Glutamatergic neuron (in vitro differentiated cells): ENCODE data around the gene PELI2. TPM values are rescaled to one million over a fixed set of nuclear protein-coding genes. Genes with fewer than 3 reads are reported as not detected.

Source experiments
- DNase-seq: peaks from one replicate; pipeline ENCODE4 v3.0.0; 2022
- H3K27ac Mint-ChIP-seq: one replicate; pipeline ENCODE4 v1.8.0; 2020; ENCODE audit warnings: mild to moderate bottlenecking, mixed read lengths, inconsistent platforms; ENCODE audit not compliant: unreplicated experiment
- H3K27me3 Mint-ChIP-seq: one replicate; pipeline ENCODE4 v1.8.0; 2020; ENCODE audit warnings: mild to moderate bottlenecking, moderate library complexity, mixed read lengths, inconsistent platforms; ENCODE audit not compliant: unreplicated experiment
- H3K36me3 Mint-ChIP-seq: one replicate; pipeline ENCODE4 v1.8.0; 2020; ENCODE audit warnings: mild to moderate bottlenecking, mixed read lengths, inconsistent platforms; ENCODE audit not compliant: unreplicated experiment
- H3K4me1 Mint-ChIP-seq: one replicate; pipeline ENCODE4 v1.8.0; 2020; ENCODE audit warnings: mild to moderate bottlenecking, low read depth, mixed read lengths, inconsistent platforms; ENCODE audit not compliant: unreplicated experiment
- H3K4me3 Mint-ChIP-seq: one replicate; pipeline ENCODE4 v1.8.0; 2020; ENCODE audit warnings: mild to moderate bottlenecking, mixed read lengths, inconsistent platforms; ENCODE audit not compliant: unreplicated experiment
- H3K9me3 Mint-ChIP-seq: one replicate; pipeline ENCODE4 v1.8.0; 2020; ENCODE audit warnings: mild to moderate bottlenecking, moderate library complexity, mixed read lengths, inconsistent platforms; ENCODE audit not compliant: unreplicated experiment
- total RNA-seq: library from RNA; stranded (reverse); fragmentation: NEBNext Ultra II Directional; extraction: Animal tissue kit (Norgen Biotek cat#: 25700); gene quantifications from one replicate; pipeline ENCODE4 v1.2.1, GENCODE V29; 2021; ENCODE audit not compliant: unreplicated experiment
- TF ChIP-seq, protein P1 (sequence below): fragments of 200-600 bp; sonication (generic); IDR thresholded peaks from one replicate; pipeline ENCODE4 v1.5.0; 2021; ENCODE audit not compliant: partially characterized antibody, unreplicated experiment

PELI2 gene
- total RNA-seq, 1 donor from 2014 or later, result 158 TPM

DNA sequence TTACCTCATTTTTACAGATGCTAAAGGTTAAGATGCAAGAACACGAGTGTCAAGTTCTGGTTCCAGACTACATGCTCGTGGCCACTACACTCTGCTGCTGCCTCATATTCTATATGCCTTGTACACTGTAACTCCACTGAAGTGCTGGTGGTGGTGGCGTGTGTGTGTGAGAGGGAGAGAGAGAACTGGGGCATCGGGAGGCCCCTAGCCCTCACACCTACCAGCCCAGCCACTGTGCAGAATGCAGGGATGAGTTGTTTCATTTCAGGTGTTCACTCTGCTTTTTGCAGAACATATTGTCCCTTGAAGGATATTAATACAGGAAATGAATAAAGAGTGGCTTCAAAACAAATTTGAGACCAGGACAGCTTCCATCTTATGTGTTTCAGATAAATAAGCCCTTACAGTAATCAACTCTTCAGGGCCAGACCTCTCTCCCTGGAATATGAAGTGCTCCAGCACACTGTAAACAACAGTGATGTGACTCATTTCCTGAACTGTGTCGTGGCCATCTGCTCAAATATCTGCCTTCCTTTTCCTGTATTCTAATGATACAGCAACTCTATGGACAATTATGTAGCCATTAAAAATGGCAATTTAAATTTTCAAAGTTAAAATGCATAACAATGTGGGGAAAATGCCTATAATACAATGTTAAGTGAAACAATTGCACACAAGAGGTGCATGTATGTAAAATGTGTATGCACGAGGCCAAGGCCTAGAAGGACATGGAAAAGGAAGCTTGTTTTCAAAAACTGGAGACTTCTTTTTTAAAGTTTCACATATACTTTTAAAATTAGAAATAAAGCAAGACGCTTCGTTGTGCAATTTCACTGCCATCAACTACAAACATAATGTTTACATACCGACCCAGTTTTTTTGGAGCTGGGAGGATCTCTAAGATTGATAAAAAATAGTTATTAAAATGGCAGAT lies 215.4 kb downstream of the PELI2 start:
- TF ChIP-seq, protein P1, sequence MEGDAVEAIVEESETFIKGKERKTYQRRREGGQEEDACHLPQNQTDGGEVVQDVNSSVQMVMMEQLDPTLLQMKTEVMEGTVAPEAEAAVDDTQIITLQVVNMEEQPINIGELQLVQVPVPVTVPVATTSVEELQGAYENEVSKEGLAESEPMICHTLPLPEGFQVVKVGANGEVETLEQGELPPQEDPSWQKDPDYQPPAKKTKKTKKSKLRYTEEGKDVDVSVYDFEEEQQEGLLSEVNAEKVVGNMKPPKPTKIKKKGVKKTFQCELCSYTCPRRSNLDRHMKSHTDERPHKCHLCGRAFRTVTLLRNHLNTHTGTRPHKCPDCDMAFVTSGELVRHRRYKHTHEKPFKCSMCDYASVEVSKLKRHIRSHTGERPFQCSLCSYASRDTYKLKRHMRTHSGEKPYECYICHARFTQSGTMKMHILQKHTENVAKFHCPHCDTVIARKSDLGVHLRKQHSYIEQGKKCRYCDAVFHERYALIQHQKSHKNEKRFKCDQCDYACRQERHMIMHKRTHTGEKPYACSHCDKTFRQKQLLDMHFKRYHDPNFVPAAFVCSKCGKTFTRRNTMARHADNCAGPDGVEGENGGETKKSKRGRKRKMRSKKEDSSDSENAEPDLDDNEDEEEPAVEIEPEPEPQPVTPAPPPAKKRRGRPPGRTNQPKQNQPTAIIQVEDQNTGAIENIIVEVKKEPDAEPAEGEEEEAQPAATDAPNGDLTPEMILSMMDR, result no peak
- Mint-ChIP-seq H3K9me3 (peaks cover 4% of the 10 kb centered on the region), H3K4me3 (no peak overlapping the region), H3K4me1 (peaks cover 6% of the 10 kb centered on the region), H3K36me3 (no peaks in the 10 kb centered on the region), H3K27me3 (no peaks in the 10 kb centered on the region), H3K27ac (peak overlapping the region; percentile 54)
- DNase-seq, result no peak

DNA sequence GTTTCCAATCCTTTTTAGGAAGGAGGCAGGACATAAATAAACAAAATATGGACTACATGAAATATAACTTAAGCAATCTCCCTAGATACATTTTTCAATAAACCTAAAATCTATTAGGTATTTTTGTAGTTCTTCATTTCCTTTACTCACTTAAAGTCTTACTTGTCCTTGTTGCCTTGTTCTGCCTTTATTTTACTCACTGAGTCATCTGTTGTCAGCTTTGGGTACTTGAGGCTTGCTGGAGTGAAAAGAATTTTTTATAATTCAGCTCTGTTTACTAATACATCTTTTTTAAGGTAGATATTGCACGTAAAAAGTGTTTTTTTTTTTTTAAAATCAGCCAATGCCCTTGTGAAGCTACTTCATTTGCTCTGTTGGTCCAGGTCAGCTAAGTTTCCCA lies 216.2 kb downstream of the PELI2 start:
- no peaks in the 10 kb centered on the region for H3K36me3 Mint-ChIP-seq
- H3K4me3 Mint-ChIP-seq, result no peak overlapping the region
- H3K9me3 Mint-ChIP-seq, result peaks cover 4% of the 10 kb centered on the region
- TF ChIP-seq, protein P1, result no peak
- H3K27me3 Mint-ChIP-seq, result peaks cover 4% of the 10 kb centered on the region
- peaks cover 13% of the 10 kb centered on the region for H3K4me1 Mint-ChIP-seq
- no peak for DNase-seq
- no peak overlapping the region for H3K27ac Mint-ChIP-seq

DNA sequence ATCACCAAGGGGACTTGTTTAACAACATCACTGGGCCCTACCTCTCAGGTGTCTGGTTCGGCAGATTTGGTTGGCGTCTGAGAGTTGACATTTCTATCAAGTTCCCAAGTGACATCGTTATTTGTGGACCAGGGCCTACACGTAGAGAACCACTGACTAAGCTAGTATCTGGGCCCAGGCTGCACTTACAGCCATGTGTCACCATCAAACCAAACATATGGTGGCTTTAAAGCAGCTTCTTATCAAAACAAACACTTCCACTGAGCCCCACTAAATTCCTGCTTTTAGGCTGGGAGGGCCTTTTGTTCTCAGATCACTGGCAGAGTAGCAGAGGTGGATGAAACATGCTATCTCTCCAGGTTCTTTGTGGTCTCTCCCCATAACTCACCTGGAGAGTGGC lies 220.5 kb downstream of the PELI2 start:
- H3K36me3 Mint-ChIP-seq, result no peaks in the 10 kb centered on the region
- no peak for DNase-seq

DNA sequence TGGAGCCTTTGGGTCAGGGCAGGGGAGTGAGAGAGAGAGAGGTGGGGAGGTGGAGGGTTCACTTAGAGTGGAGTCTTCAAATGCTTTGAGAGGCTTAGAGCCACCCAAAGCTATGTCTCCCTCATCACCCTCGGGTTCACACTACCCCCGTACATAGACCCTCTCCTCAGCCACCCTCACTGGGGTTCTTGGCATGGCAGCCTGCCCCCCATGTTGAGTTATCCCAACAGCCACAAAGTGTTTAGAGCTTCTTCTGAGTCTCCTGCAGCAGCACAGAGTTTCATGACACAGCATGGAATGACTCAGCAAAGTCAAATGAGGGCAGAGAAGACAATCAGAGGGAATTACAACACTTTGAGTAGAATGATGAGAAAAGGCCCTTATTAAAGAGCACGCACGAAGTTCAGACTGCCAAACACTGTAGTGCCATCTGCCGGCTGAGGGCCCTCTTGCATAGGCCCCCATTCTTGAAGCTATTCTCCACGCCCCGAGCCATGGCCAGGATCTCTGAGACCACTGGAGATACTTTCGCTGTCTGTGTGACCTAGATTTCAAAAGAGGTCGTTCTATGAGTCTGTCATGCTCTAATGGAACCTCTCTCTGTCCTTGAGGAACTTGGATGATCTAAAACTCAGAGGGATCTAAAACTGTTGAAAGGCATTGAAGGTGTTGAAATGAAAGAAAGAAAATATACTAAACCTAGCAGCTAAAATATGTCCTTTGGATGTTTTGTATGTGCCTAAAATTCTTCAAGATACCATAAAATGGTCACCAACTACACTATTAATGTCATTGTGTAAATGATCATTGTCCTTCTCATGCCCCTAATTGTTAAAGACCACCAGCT lies 221.9 kb downstream of the PELI2 start:
- H3K27me3 Mint-ChIP-seq, result peaks cover 6% of the 10 kb centered on the region
- no peaks in the 10 kb centered on the region for H3K36me3 Mint-ChIP-seq
- peaks cover 30% of the 10 kb centered on the region for H3K4me1 Mint-ChIP-seq
- TF ChIP-seq, protein P1, result no peak
- peak; percentile 50 for DNase-seq
- H3K9me3 Mint-ChIP-seq, result peaks cover 4% of the 10 kb centered on the region
- no peak overlapping the region for H3K4me3 Mint-ChIP-seq
- H3K27ac Mint-ChIP-seq, result peak overlapping the region; percentile 45

More for the DNA sequence above, 220.5 kb downstream of the PELI2 start:
- peaks cover 31% of the 10 kb centered on the region for H3K4me1 Mint-ChIP-seq
- H3K27me3 Mint-ChIP-seq, result peaks cover 6% of the 10 kb centered on the region
- no peak overlapping the region for H3K4me3 Mint-ChIP-seq
- TF ChIP-seq, protein P1, result no peak
- H3K27ac Mint-ChIP-seq, result peak overlapping the region; percentile 74
- H3K9me3 Mint-ChIP-seq, result peaks cover 2% of the 10 kb centered on the region
